SH-SY5Y (cell line): ENCODE results near the gene MCU.

Source experiments
- GATA2 ChIP-seq: IDR thresholded peaks from 2 replicates; pipeline ENCODE4 v1.6.1; 2011; ENCODE audit warnings: mild to moderate bottlenecking, low read depth, low read length
- GATA3 ChIP-seq: IDR thresholded peaks from 2 replicates; pipeline ENCODE4 v1.6.1; 2011; ENCODE audit warnings: low read depth, mild to moderate bottlenecking, low read length, moderate library complexity

GRCh38 chr10:72697716-72698115, 5.8 kb downstream of the MCU start:
- TF ChIP-seq GATA3 = no peak
- TF ChIP-seq GATA2 = no peak
